K562 (cell line): Measurements from ENCODE around the gene FGR. TPM values are rescaled to one million over a fixed set of nuclear protein-coding genes. Genes with fewer than 3 reads are reported as not detected.

Source experiments
- BRD4 ChIP-seq: fragments of 200-600 bp; sonication (generic); IDR thresholded peaks from 2 replicates; pipeline ENCODE4 v1.6.1; 2017; ENCODE audit warnings: inconsistent platforms
- KDM1A ChIP-seq, 2 experiments: fragments of 450-650 bp; IDR thresholded peaks; 2 replicates each; pipeline ENCODE4 v1.6.1; 2016; ENCODE audit warnings: mild to moderate bottlenecking in 2 of 2
- MTF1 ChIP-seq: fragments of 250-450 bp; sonication (Bioruptor Pico); IDR thresholded peaks from 2 replicates; pipeline ENCODE4 v1.9.0; 2021; ENCODE audit warnings: moderate library complexity, mild to moderate bottlenecking, inconsistent platforms, borderline replicate concordance
- MYBL2 ChIP-seq, 2 experiments: fragments of 450-650 bp in 1 of 2; sonication (generic) in 1 of 2; formaldehyde crosslinking in 1 of 2; IDR thresholded peaks; 2 replicates each; pipeline versions ENCODE4 v1.6.1 to v1.8.1; 2017 to 2022; ENCODE audit warnings: borderline replicate concordance in 1 of 2, inconsistent platforms in 1 of 2, low read depth in 1 of 2, mild to moderate bottlenecking in 1 of 2, missing genetic modification reagents in 1 of 2, moderate library complexity in 1 of 2
- NEUROD1 ChIP-seq: fragments of 150-350 bp; IDR thresholded peaks from 2 replicates; pipeline ENCODE4 v1.6.1; 2014; ENCODE audit warnings: borderline replicate concordance, low read length, low read depth; ENCODE audit not compliant: partially characterized antibody
- NFYB ChIP-seq: IDR thresholded peaks from 2 replicates; pipeline ENCODE4 v1.6.1; 2011; ENCODE audit warnings: mild to moderate bottlenecking, moderate library complexity; ENCODE audit not compliant: insufficient read length; ENCODE audit errors: extremely low read depth
- NR3C1 ChIP-seq: sonication (generic); formaldehyde crosslinking; IDR thresholded peaks from 2 replicates; pipeline ENCODE4 v1.8.1; 2022; ENCODE audit warnings: missing genetic modification reagents
- NR4A1 ChIP-seq, 2 experiments: fragments of 250-450 bp in 1 of 2; fragments of 450-650 bp in 1 of 2; sonication (Bioruptor Pico) in 1 of 2; IDR thresholded peaks; 2 replicates each; pipeline versions ENCODE4 v1.4.0 to v1.6.1; 2016 to 2020; ENCODE audit warnings: mild to moderate bottlenecking in 2 of 2, missing compliant biosample characterization in 1 of 2, missing genetic modification characterization in 1 of 2, moderate library complexity in 1 of 2
- RBM22 ChIP-seq: fragments of 200-400 bp; formaldehyde crosslinking; IDR thresholded peaks from 2 replicates; pipeline ENCODE4 v1.6.1; 2018; ENCODE audit warnings: low read length, low read depth; ENCODE audit not compliant: poor library complexity, severe bottlenecking
- SLC30A9 ChIP-seq: fragments of 250-450 bp; sonication (Bioruptor Pico); IDR thresholded peaks from 2 replicates; pipeline ENCODE4 v1.8.0; 2022; ENCODE audit warnings: mild to moderate bottlenecking, moderate library complexity
- SMAD2 ChIP-seq: fragments of 150-350 bp; IDR thresholded peaks from 2 replicates; pipeline ENCODE4 v1.6.1; 2014; ENCODE audit warnings: low read depth, mild to moderate bottlenecking, low read length
- SMARCB1 ChIP-seq: IDR thresholded peaks from 2 replicates; pipeline ENCODE4 v1.6.1; 2011; ENCODE audit warnings: improper control_type of control experiment, low read depth; ENCODE audit not compliant: insufficient read length
- SMC3 ChIP-seq: conservative IDR thresholded peaks from 2 replicates; pipeline ENCODE4 v1.6.1; 2011; ENCODE audit warnings: low read depth, low read length, improper control_type of control experiment; ENCODE audit not compliant: insufficient read depth
- XRCC3 ChIP-seq: fragments of 450-650 bp; IDR thresholded peaks from 2 replicates; pipeline ENCODE4 v1.6.1; 2017; ENCODE audit warnings: mild to moderate bottlenecking, moderate library complexity
- ZNF134 ChIP-seq: fragments of 250-450 bp; sonication (Bioruptor Pico); conservative IDR thresholded peaks from 2 replicates; pipeline ENCODE4 v1.4.0; 2020
- ZNF165 ChIP-seq: fragments of 250-450 bp; sonication (Bioruptor Pico); IDR thresholded peaks from 2 replicates; pipeline ENCODE4 v1.4.0; 2020; ENCODE audit warnings: borderline replicate concordance
- ZNF324 ChIP-seq: fragments of 250-450 bp; sonication (Bioruptor Pico); IDR thresholded peaks from 2 replicates; pipeline ENCODE4 v1.4.0; 2020; ENCODE audit warnings: mild to moderate bottlenecking
- ZNF384 ChIP-seq: IDR thresholded peaks from 2 replicates; pipeline ENCODE4 v1.6.1; 2012; ENCODE audit warnings: low read depth, low read length, improper control_type of control experiment
- ZNF644 ChIP-seq: fragments of 200-800 bp; sonication (Bioruptor generic); IDR thresholded peaks from 2 replicates; pipeline ENCODE4 v1.6.1; 2016; ENCODE audit warnings: low read depth, missing genetic modification characterization, missing compliant biosample characterization
- ZSCAN29 ChIP-seq: fragments of 450-650 bp; IDR thresholded peaks from 2 replicates; pipeline ENCODE4 v1.6.1; 2017
- polyA plus RNA-seq, 8 experiments: library from polyadenylated mRNA; depleted of rRNA in 4 of 8; stranded (reverse) in 5 of 8; unstranded in 3 of 8; fragments of >200 nt; fragmentation: Nextera tagmentation in 2 of 8; fragmentation: Illumina TruSeq in 1 of 8; extraction: Ambion mirVana in 2 of 8; extraction: Trizol in 1 of 8; gene quantifications; 2 replicates each; pipeline versions ENCODE4 v1.2.1 to v1.2.3, GENCODE V29; 2011 to 2014; ENCODE audit warnings: inconsistent platforms in 1 of 8, missing spikeins in 1 of 8
- total RNA-seq, 7 experiments: library from RNA; depleted of rRNA in 6 of 7; stranded (reverse); fragments of >200 nt in 6 of 7; fragmentation: Illumina TruSeq in 2 of 7; extraction: Trizol in 2 of 7; gene quantifications; 2 replicates each; pipeline versions ENCODE4 v1.2.1 to v1.2.3, GENCODE V29; 2011 to 2021; ENCODE audit warnings: low replicate concordance in 1 of 7
- TF ChIP-seq, protein P1 (sequence below): conservative IDR thresholded peaks from 2 replicates; pipeline ENCODE4 v1.6.1; 2011; ENCODE audit warnings: low read depth, mild to moderate bottlenecking, low read length; ENCODE audit not compliant: control insufficient read depth
- TF ChIP-seq, protein P2 (sequence below): fragments of 450-650 bp; IDR thresholded peaks from 2 replicates; pipeline ENCODE4 v1.6.1; 2018; ENCODE audit not compliant: partially characterized antibody
- TF ChIP-seq, protein P3 (sequence below), 2 experiments: fragments of 450-650 bp; IDR thresholded peaks; 2 replicates each; pipeline ENCODE4 v1.6.1; 2016

FGR gene
- total and polyA plus RNA-seq, 9 of the 15 experiments (the other 6 are each of a cell fraction or from before 2014, with no cell fraction given) = 0.04 to 0.11 TPM; not detected in 7

DNA sequence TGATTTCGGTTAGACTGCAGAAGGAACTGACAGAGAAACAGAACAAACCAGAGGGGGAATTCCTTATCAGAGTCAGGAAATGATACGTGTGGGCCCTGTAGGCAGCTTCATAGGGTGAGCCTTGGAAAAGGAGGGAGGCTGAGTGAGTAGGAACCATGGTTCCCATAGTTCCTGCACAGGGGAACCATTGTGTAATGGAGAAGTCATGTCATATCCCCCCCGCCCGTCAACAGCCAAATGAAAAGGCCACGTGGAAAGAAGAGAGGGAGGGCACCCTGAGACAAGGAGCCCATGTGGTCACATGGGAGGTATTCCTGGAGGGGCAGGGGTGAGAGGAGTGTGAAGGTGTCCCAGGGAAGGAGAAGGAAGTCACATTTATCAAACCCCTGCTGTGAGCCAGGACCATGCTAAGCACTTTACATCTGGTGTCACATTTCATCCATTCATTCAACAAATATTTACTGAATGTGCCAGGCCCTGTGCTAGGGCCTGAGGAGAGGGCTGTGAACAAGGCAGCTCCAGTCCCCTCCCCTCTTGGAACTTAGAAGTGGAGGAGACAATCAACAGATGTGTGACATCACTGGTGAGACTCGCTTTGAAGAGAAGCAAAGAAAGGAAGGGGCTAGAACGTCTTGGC, 15.7 kb upstream of the FGR start (continued):
- no peak for TF ChIP-seq ZNF384
- TF ChIP-seq SMC3 = no peak
- TF ChIP-seq, protein P1, sequence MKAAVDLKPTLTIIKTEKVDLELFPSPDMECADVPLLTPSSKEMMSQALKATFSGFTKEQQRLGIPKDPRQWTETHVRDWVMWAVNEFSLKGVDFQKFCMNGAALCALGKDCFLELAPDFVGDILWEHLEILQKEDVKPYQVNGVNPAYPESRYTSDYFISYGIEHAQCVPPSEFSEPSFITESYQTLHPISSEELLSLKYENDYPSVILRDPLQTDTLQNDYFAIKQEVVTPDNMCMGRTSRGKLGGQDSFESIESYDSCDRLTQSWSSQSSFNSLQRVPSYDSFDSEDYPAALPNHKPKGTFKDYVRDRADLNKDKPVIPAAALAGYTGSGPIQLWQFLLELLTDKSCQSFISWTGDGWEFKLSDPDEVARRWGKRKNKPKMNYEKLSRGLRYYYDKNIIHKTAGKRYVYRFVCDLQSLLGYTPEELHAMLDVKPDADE = no peak
- TF ChIP-seq RBM22 = no peak
- TF ChIP-seq, protein P2, sequence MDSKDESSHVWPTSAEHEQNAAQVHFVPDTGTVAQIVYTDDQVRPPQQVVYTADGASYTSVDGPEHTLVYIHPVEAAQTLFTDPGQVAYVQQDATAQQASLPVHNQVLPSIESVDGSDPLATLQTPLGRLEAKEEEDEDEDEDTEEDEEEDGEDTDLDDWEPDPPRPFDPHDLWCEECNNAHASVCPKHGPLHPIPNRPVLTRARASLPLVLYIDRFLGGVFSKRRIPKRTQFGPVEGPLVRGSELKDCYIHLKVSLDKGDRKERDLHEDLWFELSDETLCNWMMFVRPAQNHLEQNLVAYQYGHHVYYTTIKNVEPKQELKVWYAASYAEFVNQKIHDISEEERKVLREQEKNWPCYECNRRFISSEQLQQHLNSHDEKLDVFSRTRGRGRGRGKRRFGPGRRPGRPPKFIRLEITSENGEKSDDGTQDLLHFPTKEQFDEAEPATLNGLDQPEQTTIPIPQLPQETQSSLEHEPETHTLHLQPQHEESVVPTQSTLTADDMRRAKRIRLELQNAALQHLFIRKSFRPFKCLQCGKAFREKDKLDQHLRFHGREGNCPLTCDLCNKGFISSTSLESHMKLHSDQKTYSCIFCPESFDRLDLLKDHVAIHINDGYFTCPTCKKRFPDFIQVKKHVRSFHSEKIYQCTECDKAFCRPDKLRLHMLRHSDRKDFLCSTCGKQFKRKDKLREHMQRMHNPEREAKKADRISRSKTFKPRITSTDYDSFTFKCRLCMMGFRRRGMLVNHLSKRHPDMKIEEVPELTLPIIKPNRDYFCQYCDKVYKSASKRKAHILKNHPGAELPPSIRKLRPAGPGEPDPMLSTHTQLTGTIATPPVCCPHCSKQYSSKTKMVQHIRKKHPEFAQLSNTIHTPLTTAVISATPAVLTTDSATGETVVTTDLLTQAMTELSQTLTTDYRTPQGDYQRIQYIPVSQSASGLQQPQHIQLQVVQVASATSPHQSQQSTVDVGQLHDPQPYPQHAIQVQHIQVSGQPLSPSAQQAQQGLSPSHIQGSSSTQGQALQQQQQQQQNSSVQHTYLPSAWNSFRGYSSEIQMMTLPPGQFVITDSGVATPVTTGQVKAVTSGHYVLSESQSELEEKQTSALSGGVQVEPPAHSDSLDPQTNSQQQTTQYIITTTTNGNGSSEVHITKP = peak; percentile 94
- TF ChIP-seq, protein P3, sequence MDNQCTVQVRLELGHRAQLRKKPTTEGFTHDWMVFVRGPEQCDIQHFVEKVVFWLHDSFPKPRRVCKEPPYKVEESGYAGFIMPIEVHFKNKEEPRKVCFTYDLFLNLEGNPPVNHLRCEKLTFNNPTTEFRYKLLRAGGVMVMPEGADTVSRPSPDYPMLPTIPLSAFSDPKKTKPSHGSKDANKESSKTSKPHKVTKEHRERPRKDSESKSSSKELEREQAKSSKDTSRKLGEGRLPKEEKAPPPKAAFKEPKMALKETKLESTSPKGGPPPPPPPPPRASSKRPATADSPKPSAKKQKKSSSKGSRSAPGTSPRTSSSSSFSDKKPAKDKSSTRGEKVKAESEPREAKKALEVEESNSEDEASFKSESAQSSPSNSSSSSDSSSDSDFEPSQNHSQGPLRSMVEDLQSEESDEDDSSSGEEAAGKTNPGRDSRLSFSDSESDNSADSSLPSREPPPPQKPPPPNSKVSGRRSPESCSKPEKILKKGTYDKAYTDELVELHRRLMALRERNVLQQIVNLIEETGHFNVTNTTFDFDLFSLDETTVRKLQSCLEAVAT (IDR thresholded peaks at IDR 0.05) = no peak
- TF ChIP-seq ZNF324 = no peak
- peak in 1 of 2 experiments; percentile 47; a peak in 1 of 4 replicates for TF ChIP-seq KDM1A (IDR thresholded peaks at IDR 0.05)
- TF ChIP-seq BRD4 = 0 out of 2 replicates have a peak, but pooled peaks have one; percentile 61
- TF ChIP-seq ZSCAN29 = no peak
- TF ChIP-seq NR3C1 (CRISPR knock-in tag) = no peak
- no peak for TF ChIP-seq SLC30A9 (CRISPR knock-in tag)
- TF ChIP-seq NEUROD1 = peak; percentile 16
- 0 out of 2 replicates have a peak, but pooled peaks have one; percentile 40 for TF ChIP-seq ZNF134 (CRISPR knock-in tag)
- no peak for TF ChIP-seq XRCC3
- TF ChIP-seq NFYB = no peak
- TF ChIP-seq MYBL2 (IDR thresholded peaks at IDR 0.05; ENCODE audit: low read depth) = no peak
- TF ChIP-seq MYBL2 (CRISPR knock-in tag; IDR thresholded peaks at IDR 0.05; ENCODE audit: borderline replicate concordance) = no peak
- TF ChIP-seq NR4A1 (CRISPR knock-in tag; IDR thresholded peaks at IDR 0.05) = no peak
- TF ChIP-seq NR4A1 (tag; IDR thresholded peaks at IDR 0.05) = 0 out of 2 replicates have a peak, but pooled peaks have one; percentile 32
- TF ChIP-seq SMAD2 = no peak
- no peak for TF ChIP-seq ZNF644
- no peak for TF ChIP-seq ZNF165 (CRISPR knock-in tag)
- no peak for TF ChIP-seq SMARCB1
- TF ChIP-seq MTF1 (CRISPR knock-in tag) = no peak
